GM19238 (cell line): ENCODE data around the gene USP22.

Experiments
- DNase-seq: peaks from one replicate; pipeline ENCODE4 v3.0.0; 2011; ENCODE audit warnings: low spot score; ENCODE audit not compliant: insufficient read length

Gene USP22

DNA sequence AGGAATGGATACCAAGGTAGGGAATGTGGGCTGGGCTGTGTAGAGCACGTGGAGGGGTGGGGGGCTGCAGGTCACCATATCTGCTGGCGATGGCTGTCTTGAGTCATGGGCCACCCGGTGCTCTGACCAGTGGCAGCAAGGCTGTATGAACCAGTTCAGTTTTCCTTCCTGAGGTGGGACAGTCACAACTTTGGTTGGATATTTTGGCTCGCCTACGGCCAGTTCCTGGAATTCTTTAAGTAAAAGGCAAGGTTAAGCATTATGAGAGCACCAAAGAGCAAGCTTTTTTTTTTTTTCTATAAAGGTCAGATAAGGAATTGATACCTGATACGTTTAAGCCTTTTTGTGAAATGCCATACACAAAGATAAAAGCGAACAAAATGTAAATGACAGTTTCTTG, 81.9 kb downstream of the USP22 start:
- DNase-seq: no peak

DNA sequence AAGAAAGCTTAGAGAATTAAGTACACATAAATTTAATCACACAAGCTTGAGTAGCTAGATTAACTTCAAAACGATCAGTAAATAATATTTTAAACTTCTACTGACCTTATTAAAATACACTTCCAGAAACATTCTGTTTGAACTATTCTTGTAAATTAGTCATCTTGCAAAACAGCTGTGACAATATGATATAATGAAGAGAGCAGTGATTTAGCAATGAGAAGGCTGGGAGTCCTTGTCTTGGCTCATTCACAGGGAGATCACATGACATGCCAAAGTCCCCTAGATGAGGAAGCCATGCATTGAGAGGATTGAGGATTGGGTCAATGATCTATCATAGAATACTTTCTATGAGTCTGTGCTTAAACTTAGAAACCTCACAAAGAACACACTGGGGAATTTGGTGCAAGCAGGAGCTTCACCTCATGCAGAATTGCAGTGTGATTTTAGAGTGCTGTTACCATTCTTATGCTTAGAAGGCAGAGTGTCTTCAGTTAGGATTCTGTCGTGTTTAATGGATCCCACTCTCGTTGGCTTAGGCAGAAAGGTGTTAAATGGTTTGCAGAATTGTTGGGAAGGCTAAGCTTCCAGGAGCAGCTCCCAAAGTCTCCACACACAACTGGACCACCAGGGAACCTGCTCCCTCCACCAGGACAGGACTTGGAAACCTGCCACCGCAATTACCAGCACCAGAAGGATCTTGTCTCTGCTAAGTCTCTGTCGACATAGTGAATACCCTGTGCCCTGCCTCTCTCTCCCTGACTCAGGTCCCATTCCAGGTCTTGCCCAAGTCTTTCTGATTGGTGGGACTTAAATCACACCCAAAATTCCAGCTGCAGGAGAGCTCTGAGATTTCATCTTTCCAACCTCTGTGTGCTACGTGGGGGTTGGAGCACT, 87.1 kb downstream of the USP22 start:
- no peak for DNase-seq

DNA sequence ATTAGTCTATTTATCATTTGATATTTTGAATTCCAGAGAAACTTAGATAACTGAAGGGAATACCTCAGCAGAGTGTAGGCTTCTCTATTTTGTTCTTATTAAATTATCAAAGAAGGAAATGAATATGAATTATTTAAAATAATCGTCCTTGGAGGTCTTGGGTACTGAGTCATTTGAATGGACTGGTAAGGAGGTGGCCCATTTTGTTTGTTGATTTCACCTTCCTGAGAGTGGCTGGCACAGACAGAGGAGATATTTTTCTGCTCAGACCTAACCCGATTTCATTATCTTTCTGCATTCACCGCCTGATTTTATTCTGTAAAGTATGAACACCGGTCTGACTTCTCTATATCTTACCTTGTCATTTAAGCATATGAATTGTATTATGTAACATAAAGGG, 88.0 kb downstream of the USP22 start:
- DNase-seq: no peak

GRCh38 chr17:20952183-20952582, 90.6 kb downstream of the USP22 start:
- DNase-seq: no peak
